ENCODE measurements around the gene RYR1.

Gene RYR1

GRCh38 chr19:38386971-38387549 lies 46.4 kb upstream of the RYR1 start:
- WGBS (ENCODE audit: insufficient coverage), result under 1% methylated on average over 31 of the region's 36 CpGs
- DNase-seq, result peak; percentile 37 to 72 (median 72)
- H3K4me3 ChIP-seq (ENCODE audit: control insufficient read depth in 1 of 7, extremely low read depth in 1 of 7, insufficient read depth in 4 of 7, low read depth in 2 of 7, low read length in 6 of 7), result peak overlapping the region; percentile 8 to 67 (median 52)
- ChIA-PET CTCF (interaction anchor here (1.3 to 1.4 kb wide), 2 partner anchors 11 to 13 kb away, joined by 5 read pairs; partner anchors contain the start of gene PSMD8), POLR2A (interaction anchor here (0.6 to 1.5 kb wide), 5 partner anchors 9 to 21 kb away, joined by 3 to 7 read pairs (median 4); partner anchors contain the start of genes FAM98C and PSMD8)
- peaks cover 0 to 40% (median 24%) of the 10 kb centered on the region in 4 experiments for H3K4me1 ChIP-seq (ENCODE audit: control extremely low read depth in 1 of 4, control insufficient read depth in 4 of 4, insufficient read depth in 4 of 4, low read length in 3 of 4)
- H3K27ac ChIP-seq (ENCODE audit: insufficient read depth in 1 of 2, low read depth in 1 of 2, low read length in 2 of 2, poor library complexity in 1 of 2, severe bottlenecking in 2 of 2), result no peak overlapping the region
- H3K9me3 ChIP-seq (ENCODE audit: control extremely low read depth in 1 of 5, control insufficient read depth in 4 of 5, insufficient read depth in 2 of 5, low read depth in 1 of 5, low read length in 4 of 5), result no peaks in the 10 kb centered on the region
- H3K27me3 ChIP-seq (replicated peaks in 2 of 5; ENCODE audit: control insufficient read depth in 4 of 5, insufficient read depth in 5 of 5, low read length in 4 of 5), result peaks cover 3 to 78% (median 15%) of the 10 kb centered on the region in 5 experiments
- H3K36me3 ChIP-seq (ENCODE audit: control insufficient read depth in 4 of 4, insufficient read depth in 4 of 4, low read length in 3 of 4), result peaks cover 2 to 33% (median 18%) of the 10 kb centered on the region in 4 experiments

- 2% methylated on average over 34 of the region's 51 CpGs for WGBS (ENCODE audit: insufficient coverage)
- Histone ChIP-seq H3K4me1 (ENCODE audit: control extremely low read depth in 1 of 4, control insufficient read depth in 4 of 4, insufficient read depth in 4 of 4, low read length in 3 of 4) (peaks cover 0 to 40% (median 24%) of the 10 kb centered on the region in 4 experiments), H3K9me3 (ENCODE audit: control extremely low read depth in 1 of 5, control insufficient read depth in 4 of 5, insufficient read depth in 2 of 5, low read depth in 1 of 5, low read length in 4 of 5) (no peaks in the 10 kb centered on the region), H3K4me3 (ENCODE audit: control insufficient read depth in 1 of 7, extremely low read depth in 1 of 7, insufficient read depth in 4 of 7, low read depth in 2 of 7, low read length in 6 of 7) (peak within 1 kb of the TSS; percentile 15 to 67 (median 52)), H3K36me3 (ENCODE audit: control insufficient read depth in 4 of 4, insufficient read depth in 4 of 4, low read length in 3 of 4) (peaks cover 2 to 28% (median 16%) of the 10 kb centered on the region in 4 experiments), H3K27me3 (replicated peaks in 2 of 5; ENCODE audit: control insufficient read depth in 4 of 5, insufficient read depth in 5 of 5, low read length in 4 of 5) (peaks cover 6 to 85% (median 19%) of the 10 kb centered on the region in 5 experiments), H3K27ac (ENCODE audit: insufficient read depth in 1 of 2, low read depth in 1 of 2, low read length in 2 of 2, poor library complexity in 1 of 2, severe bottlenecking in 2 of 2) (no peak within 1 kb of the TSS)
- POLR2A ChIA-PET, result interaction anchor here (0.6 to 1.5 kb wide), 5 partner anchors 8 to 22 kb away, joined by 3 to 7 read pairs (median 4); partner anchors contain the start of genes FAM98C and PSMD8
- peak; percentile 73 to 83 (median 78) for DNase-seq
- CTCF ChIA-PET, result interaction anchor here (1.3 to 1.4 kb wide), 2 partner anchors 12 to 13 kb away, joined by 5 read pairs; partner anchors contain the start of gene PSMD8
Measured at GRCh38 chr19:38387550-38388348, 45.7 kb upstream of the RYR1 start, which contains the start of gene GGN. Gene GGN (minus strand): TSS chr19:38388034. CDS start chr19:38387261, 773 bp downstream.

- CTCF ChIA-PET, result interaction anchor here (1.1 kb wide), 1 partner anchor 14 kb away, joined by 3 read pairs; the partner anchor contains the start of gene PSMD8
- peak within 1 kb of the TSS; percentile 15 to 67 (median 52) for H3K4me3 ChIP-seq (ENCODE audit: control insufficient read depth in 1 of 7, extremely low read depth in 1 of 7, insufficient read depth in 4 of 7, low read depth in 2 of 7, low read length in 6 of 7)
- POLR2A ChIA-PET, result interaction anchor here (1.2 to 1.4 kb wide), 2 partner anchors 14 to 15 kb away, joined by 3 to 7 read pairs; partner anchors contain the start of genes FAM98C and PSMD8
- no peak within 1 kb of the TSS for H3K27ac ChIP-seq (ENCODE audit: insufficient read depth in 1 of 2, low read depth in 1 of 2, low read length in 2 of 2, poor library complexity in 1 of 2, severe bottlenecking in 2 of 2)
- peak in 1 of 3 donors; percentile 41 for DNase-seq
- H3K9me3 ChIP-seq (ENCODE audit: control extremely low read depth in 1 of 5, control insufficient read depth in 4 of 5, insufficient read depth in 2 of 5, low read depth in 1 of 5, low read length in 4 of 5), result no peaks in the 10 kb centered on the region
- peaks cover 0 to 20% (median 8%) of the 10 kb centered on the region in 4 experiments for H3K36me3 ChIP-seq (ENCODE audit: control insufficient read depth in 4 of 4, insufficient read depth in 4 of 4, low read length in 3 of 4)
- WGBS (ENCODE audit: insufficient coverage), result under 1% methylated on average over 17 of the region's 46 CpGs
- H3K4me1 ChIP-seq (ENCODE audit: control extremely low read depth in 1 of 4, control insufficient read depth in 4 of 4, insufficient read depth in 4 of 4, low read length in 3 of 4), result peaks cover 0 to 40% (median 24%) of the 10 kb centered on the region in 4 experiments
- H3K27me3 ChIP-seq (replicated peaks in 2 of 5; ENCODE audit: control insufficient read depth in 4 of 5, insufficient read depth in 5 of 5, low read length in 4 of 5), result peaks cover 6 to 93% (median 22%) of the 10 kb centered on the region in 5 experiments
Measured at GRCh38 chr19:38388349-38389100, 45.0 kb upstream of the RYR1 start, which contains the start of gene SPRED3. Gene SPRED3 (plus strand): TSS chr19:38388697. CDS start chr19:38390303, 1,606 bp downstream.

GRCh38 chr19:38389101-38389925 lies 44.2 kb upstream of the RYR1 start:
- POLR2A ChIA-PET, result interaction anchor here (0.6 to 1.2 kb wide), 2 partner anchors 14 to 106 kb away, joined by 3 read pairs; partner anchors contain the start of gene FAM98C

GRCh38 chr19:38389957-38390924 lies 43.2 kb upstream of the RYR1 start:
- ChIA-PET POLR2A (interaction anchor here (0.6 to 1.2 kb wide), 2 partner anchors 13 to 106 kb away, joined by 3 read pairs; partner anchors contain the start of gene FAM98C), CTCF (interaction anchor here (1.0 to 2.0 kb wide), 3 partner anchors 9 to 28 kb away, joined by 3 to 6 read pairs (median 6); no protein-coding TSS in a partner anchor)
- H3K9me3 ChIP-seq (ENCODE audit: control extremely low read depth in 1 of 5, control insufficient read depth in 4 of 5, insufficient read depth in 2 of 5, low read depth in 1 of 5, low read length in 4 of 5), result no peaks in the 10 kb centered on the region
- no peak overlapping the region for H3K4me3 ChIP-seq (ENCODE audit: control insufficient read depth in 1 of 7, extremely low read depth in 1 of 7, insufficient read depth in 4 of 7, low read depth in 2 of 7, low read length in 6 of 7)
- peaks cover 0 to 3% (median 0%) of the 10 kb centered on the region in 4 experiments for H3K36me3 ChIP-seq (ENCODE audit: control insufficient read depth in 4 of 4, insufficient read depth in 4 of 4, low read length in 3 of 4)
- no peak overlapping the region for H3K27ac ChIP-seq (ENCODE audit: insufficient read depth in 1 of 2, low read depth in 1 of 2, low read length in 2 of 2, poor library complexity in 1 of 2, severe bottlenecking in 2 of 2)
- DNase-seq, result no peak
- WGBS (ENCODE audit: insufficient coverage), result 32% methylated on average over 15 of the region's 22 CpGs
- H3K27me3 ChIP-seq (replicated peaks in 2 of 5; ENCODE audit: control insufficient read depth in 4 of 5, insufficient read depth in 5 of 5, low read length in 4 of 5), result peaks cover 6 to 98% (median 35%) of the 10 kb centered on the region in 5 experiments
- H3K4me1 ChIP-seq (ENCODE audit: control extremely low read depth in 1 of 4, control insufficient read depth in 4 of 4, insufficient read depth in 4 of 4, low read length in 3 of 4), result peaks cover 0 to 43% (median 29%) of the 10 kb centered on the region in 4 experiments

More at GRCh38 chr19:38389101-38389925, 44.2 kb upstream of the RYR1 start:
- Histone ChIP-seq H3K4me1 (ENCODE audit: control extremely low read depth in 1 of 4, control insufficient read depth in 4 of 4, insufficient read depth in 4 of 4, low read length in 3 of 4) (peaks cover 0 to 40% (median 24%) of the 10 kb centered on the region in 4 experiments), H3K36me3 (ENCODE audit: control insufficient read depth in 4 of 4, insufficient read depth in 4 of 4, low read length in 3 of 4) (peaks cover 0 to 12% (median 3%) of the 10 kb centered on the region in 4 experiments), H3K27me3 (replicated peaks in 2 of 5; ENCODE audit: control insufficient read depth in 4 of 5, insufficient read depth in 5 of 5, low read length in 4 of 5) (peaks cover 6 to 98% (median 30%) of the 10 kb centered on the region in 5 experiments), H3K4me3 (ENCODE audit: control insufficient read depth in 1 of 7, extremely low read depth in 1 of 7, insufficient read depth in 4 of 7, low read depth in 2 of 7, low read length in 6 of 7) (peak overlapping the region in 2 of 7 experiments; percentile 9 to 38), H3K9me3 (ENCODE audit: control extremely low read depth in 1 of 5, control insufficient read depth in 4 of 5, insufficient read depth in 2 of 5, low read depth in 1 of 5, low read length in 4 of 5) (no peaks in the 10 kb centered on the region), H3K27ac (ENCODE audit: insufficient read depth in 1 of 2, low read depth in 1 of 2, low read length in 2 of 2, poor library complexity in 1 of 2, severe bottlenecking in 2 of 2) (no peak overlapping the region)
- no peak for DNase-seq
- 0% methylated on average over 7 of the region's 28 CpGs for WGBS (ENCODE audit: insufficient coverage)
- CTCF ChIA-PET, result interaction anchor here (1.1 to 1.7 kb wide), 2 partner anchors 11 to 15 kb away, joined by 3 to 6 read pairs; partner anchors contain the start of gene PSMD8
